NCI-H2171 treated with DMSO at 0.1 percent for 48 hours (cell line): ENCODE data around the gene HRH1.

Source experiments
- DNase-seq: peaks from one replicate; lab custom pipeline; 2025; lab: John Stamatoyannopoulos, UW

The HRH1 gene

DNA sequence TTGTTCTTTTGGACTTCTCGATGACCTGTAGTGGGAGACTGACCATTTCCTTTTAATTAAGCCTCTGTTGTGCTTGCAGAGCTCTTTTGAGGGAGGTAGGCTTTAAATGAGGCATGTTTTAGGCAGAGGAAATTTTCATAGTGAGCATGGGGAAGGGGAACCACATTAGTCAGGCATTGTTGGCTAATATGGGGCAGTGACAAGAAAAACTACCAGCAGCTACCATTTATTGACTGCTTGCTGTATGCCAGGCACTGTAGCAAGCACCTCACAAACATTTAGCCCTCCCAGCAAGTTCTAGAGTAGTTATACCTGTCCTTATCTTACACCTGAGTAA is 128.8 kb downstream of the HRH1 start:
- peak; percentile 23 for DNase-seq

DNA sequence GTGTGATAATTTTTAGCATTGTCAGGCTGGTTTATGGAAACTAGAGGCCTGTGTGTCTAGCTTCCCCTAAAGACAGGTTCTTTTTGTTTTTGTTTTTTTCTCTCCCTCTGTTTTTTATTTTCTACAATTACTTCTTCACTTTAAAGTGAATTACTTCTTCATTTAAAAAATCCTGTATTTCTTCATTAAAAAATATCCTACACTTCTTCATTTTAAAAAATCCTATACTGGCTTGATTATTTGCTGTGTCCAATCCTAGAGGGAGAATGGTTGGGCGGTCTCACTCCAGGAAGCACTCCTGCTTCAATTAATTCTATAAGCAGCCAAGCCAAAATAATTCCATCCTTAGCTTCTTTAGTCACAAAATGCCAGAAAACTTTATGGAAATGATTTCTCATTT is 129.7 kb downstream of the HRH1 start:
- no peak for DNase-seq

DNA sequence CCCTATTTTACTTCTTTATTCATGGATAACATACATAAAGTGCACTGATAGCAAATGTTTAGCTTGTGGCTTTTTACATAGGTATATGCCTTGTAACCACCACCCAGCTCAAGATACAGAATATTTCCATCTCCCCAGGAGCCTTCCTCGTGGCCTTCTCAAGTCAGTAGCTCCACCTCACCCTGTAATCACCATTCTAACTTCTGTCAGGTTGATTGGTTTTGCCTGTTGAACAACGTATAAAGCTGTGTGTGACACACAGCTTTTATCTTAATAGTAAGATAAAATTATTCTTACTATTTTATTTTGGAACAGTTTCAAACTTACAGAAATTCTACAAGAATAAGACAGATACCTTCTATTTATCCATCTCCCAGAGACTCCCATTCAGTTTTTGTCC is 131.2 kb downstream of the HRH1 start:
- DNase-seq: no peak

DNA sequence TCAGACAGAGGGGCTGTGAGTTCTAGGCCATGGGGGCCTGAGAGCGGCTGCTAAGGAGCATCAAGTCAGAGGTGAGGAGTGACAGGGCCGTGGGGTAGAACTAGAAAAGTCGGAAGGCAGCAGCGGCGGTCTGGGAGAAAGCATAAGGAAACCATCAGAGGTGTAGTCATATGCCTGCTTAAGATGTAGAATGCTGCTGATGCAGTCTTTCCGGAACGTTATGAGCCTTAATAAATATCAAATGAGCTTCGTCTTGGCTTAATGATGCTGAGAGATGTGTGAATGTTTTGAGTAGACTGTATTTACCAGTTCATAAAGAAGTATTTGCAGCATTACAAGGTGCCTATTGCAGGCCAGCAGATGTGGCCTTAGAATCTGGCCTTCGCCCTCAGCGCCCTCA is 133.1 kb downstream of the HRH1 start:
- DNase-seq: no peak

DNA sequence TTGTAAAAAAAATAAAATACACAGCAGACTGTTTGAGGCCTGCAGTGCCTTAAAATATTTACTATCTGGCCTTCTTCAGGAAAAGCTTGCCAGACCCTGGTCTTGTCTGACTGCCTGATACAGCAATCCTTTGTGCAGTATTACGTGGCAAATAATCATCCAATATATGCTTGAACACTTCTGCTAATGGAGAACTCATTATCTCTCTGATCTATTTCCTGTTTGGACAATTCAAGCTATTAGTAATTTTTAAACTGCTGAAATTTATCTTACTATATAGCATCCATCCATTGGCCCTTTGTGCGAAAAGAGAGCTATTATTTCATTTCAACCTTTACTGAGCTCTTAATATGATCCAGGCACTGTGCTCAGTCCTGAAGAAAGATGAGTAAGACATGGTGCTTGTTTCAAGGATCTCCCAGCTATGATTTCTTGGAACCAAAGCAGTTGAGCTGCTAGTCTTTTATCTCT is 133.8 kb downstream of the HRH1 start:
- DNase-seq: no peak

DNA sequence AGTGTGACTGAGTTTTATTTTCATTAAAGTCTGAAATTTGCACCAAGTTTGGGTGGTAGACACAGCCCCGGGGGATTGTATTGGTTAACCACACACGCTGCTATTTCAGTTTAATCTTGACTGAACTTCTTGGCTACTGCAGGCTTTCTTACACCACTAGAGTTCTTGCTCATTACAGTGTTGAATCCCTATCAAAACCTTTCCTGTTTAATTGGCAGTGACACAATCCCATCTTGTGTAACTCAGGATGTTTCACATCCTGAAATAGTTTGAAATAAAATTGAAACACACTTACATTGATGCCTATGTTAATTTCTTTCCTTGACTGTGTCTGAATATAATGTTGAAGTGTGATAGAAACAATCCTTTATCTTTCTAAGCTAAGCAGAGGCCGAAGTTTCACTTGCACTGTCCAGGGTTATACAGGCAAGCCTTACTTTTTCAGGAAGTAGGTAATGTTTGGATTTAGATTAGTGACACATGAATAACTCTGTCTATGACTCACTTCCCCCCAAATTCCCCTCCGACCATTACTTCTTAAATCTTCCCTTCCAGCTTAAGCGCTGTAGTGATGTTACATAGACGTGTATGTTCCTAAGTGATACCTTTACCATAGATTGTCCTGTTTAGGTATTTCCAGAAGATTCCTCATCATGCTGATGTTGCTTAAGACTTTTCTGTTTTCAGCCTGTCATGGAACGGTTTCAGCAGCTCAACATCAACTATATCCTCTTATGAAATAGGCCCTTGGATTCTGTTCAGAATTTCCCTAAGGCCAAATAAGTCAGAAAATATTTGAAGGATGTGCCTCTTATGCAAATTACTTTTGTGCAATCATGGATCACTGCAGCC is 134.7 kb downstream of the HRH1 start:
- DNase-seq: no peak

DNA sequence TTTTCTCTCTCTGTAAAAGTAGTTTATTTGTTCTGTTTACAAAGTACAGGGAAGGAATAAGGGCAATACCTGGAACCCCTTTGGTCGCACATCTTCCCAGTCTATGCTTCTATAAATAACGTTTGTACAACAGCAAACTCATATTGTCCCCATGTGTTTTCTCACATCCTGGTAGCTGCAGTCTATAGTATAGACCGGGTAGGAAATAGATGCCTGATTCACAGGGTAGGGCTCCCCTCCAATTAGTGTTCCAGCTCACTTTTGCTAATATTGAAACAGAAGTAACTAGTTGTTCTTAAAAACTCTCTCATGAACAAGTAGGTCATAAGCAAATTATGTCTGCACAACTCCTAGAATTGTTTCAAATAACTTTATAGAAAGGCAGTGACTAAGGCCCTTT is 135.6 kb downstream of the HRH1 start:
- no peak for DNase-seq

DNA sequence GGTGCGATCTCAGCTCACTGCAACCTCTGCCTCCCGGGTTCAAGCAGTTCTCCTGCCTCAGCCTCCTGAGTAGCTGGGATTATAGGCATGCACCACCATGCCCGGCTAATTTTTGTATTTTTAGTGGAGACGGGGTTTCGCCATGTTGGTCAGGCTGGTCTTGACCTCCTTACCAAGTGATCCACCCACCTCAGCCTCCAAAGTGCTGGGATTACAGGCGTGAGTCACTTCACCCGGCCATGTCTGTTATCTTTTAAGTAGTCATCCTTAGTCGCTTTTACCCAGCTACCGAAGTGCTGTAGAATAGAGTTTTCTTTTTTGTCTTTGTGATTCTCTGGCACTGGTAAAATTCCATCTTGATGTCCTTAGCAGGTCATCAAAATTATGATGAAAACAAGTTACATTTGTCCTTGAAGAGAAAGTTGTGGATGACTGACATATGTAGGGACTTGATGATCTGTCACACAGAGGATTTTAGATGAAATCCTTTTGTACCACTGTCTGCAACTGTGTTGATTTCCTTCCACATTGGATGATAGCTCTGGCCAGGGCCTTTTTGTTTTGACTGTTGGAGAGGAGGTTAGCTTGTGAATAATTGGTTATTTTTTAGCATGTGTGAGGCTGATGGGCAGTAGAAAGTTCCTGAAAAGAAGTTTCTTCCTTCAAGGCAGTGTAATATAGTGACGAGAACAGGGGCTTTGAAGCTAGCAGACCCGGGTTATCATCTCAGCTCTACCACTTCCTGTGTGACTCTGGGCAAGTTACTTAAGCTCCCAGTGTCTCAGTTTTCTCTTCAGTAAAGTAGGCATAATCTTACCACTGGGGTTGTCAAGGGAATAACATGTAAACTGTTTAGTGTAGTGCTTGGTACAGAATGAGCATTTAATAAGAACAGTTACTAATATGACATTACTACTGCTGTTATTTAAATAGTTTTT is 136.7 kb downstream of the HRH1 start:
- DNase-seq: no peak

DNA sequence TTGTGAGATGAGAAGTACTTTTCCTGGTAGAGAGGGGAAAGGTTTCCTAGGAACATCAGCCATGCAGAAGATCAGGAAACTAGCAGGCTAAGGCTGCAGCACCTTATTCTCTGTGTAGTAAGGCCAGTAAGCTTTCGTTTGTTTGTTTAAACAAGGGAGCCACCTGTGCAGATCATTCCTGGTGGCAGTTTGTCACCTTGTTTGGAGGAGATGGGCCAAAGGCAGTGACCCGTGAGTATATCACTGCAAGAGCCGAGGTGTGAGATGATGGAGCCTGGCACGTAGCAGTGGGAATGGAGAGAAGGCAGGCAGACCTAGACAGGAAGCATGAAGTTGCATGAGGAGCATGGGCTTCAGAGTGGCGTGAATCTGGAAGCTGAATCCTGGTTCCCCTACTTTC is 137.5 kb downstream of the HRH1 start:
- peak; percentile 44 for DNase-seq

DNA sequence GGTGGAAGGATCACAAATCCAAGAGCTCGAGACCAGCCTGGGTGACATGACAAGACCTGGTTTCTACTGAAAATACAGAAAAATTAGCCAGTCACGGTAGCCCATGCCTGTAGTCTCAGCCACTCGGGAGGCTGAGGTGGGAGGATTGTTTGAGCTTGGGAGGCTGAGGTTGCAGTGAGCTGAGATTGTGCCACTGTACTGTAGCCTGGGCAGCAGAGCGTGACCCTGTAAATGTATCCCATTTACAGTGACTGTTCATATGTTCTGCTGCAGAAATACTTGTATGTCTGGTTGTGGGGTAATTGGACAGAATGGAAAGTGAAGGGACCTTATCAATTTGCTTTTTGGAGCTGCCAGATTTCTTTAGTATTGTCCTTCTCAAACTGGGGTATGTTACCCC is 142.8 kb downstream of the HRH1 start:
- DNase-seq: no peak

DNA sequence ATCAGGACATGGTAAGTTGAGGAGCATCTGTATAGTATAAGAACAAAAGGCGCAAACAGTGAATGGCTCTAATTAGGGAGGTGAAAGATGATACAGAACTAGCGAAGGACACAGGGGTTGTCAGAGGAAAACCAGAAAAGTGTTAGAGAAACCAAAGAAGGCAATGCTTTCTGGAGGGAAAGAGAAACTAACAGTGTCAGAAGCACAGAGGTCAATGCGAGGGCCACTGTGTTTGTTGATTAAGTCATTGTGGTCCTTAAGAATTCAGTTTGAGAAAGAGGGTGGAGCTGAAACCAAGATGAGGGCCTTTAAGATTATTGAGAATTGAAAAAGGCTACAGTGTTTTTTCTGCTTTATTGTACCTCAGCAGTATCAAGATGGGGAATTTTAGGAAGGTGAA is 146.7 kb downstream of the HRH1 start:
- peak; percentile 60 for DNase-seq

DNA sequence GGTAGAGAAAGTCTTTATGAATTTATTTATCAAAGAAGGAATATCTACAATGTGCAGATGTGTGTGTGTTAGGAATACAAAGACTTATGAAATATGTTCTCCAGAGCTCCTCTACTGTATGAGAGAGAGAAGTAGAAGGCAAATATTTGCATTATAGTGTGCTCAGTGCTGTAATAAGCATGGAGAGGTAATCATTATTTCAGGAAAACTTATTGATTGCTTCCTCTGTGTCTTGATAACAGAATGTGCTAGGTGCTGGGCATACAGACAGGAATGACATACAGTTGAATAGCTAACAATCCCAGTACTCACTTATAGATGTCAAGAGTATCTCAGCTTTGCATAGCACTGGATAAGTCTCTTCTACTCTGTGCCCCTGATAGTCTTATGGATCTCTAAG is 148.2 kb downstream of the HRH1 start:
- DNase-seq: no peak

DNA sequence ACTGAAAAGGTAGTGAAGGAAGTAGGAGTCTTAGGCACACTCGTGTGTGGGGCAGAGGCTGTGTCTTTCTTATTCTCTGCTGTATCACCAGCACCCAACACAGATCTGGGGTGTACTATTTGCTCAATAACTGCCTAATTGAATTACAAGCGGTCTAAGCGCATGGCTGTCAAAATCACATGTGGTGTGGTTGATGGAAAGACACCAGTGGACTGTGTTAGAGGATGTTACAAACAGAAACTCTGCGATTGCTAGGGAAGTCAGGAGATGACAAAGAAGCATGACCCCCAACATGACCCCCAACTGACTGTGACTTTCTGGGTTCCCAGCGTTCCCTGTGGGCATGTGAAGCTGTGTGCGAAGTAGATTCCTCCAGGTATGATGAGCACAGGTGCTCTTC is 149.9 kb downstream of the HRH1 start:
- no peak for DNase-seq

DNA sequence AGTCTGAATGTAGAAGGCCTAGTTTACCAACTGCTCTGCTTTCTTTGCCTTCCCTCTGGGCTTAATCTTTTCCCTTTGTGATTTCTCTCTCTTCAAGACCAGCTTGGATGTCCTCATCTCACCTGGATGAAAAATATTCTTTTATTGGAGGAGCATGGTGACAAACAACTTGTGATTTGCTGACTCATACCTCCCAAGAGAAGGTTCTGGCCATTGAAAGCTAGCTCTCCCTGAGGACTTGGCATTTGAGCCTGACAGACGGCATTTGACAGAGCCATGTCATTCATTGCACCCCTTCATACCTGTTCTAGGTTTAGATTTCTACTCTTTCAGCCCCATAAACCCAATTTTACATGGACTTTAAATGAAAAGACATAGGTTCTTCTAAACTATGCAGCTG is 151.2 kb downstream of the HRH1 start:
- no peak for DNase-seq

DNA sequence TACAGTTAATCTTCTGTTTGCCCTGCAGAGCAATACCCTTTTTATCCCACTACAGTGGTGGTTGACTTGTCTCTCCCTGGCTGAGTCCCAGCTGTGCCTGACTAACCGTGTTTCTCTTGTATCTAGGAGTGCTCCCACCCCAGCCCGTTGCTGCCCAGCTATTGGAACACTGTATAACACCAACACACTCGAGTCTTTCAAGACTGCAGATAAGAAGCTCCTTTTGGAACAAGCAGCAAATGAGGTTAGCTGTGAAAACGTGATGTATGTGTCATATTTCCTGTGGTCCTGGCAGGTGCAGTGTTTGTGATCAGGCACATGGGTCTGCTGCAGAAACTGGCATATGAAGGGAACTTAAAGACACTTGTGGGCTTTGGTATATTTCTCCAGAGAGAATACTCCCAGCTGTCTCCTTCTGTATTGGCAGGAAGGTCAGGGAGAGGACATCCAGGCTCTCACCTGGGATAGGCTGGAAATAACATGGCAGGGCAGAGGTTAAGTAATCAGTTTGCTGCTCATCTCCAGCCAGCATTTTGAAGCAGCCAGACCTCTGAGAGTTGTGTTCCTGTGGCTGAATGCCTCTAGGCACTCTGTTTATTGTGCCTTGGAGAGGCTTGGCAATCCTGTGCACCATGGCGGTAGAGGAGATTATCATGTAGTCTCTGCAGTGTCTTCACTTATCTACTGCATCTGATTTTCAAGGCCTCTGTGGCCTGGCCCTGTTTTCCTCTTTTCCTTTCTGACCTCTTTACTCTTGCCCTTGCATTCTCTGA is 152.7 kb downstream of the HRH1 start:
- peak; percentile 10 for DNase-seq

DNA sequence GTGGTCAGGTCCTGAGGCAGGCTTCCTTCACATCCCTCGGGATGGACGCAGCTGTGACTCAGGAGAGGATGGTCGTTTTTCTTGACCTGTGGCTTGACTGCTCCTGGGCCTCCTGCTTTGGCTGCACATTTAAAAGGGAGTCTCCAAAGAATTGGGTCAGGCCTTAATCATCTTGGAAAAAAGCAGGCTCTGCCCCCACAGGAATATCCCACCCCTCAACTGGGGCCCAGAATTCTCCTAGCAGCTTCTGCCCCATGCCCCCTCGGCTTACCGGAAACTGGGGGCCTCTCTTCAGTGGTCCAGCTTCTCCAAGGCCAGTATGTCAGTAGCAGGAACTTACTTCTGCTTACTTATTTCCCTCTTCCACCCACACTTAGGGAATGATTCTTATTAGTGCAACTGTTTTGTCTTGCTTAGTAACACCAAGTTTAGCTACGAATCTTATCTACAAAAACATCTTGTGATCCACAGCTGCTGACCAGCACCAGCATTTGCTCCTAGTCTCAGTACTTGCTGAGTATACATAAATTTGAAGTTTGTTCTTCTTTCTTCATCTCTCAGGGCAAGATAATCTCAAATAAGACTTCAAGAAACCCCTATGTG is 153.6 kb downstream of the HRH1 start:
- no peak for DNase-seq

DNA sequence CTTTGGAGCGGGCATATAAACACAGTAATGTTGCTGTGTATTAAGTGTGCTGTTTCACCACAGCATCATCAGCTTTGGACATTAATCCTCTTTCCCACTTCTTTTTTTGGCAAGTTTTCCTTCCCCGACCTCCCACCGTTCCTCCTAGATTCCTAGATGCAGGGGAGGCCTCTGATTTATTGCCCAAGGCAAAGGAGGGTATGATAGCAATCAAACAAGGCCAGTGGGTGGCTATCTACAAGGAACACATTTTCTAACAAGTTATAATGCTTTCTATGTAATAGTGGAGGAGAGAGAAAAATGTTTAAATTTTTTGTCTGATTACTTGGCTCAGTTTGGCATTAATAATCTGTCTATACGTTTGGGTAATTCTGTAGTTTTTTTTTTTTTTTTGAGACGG is 156.0 kb downstream of the HRH1 start:
- no peak for DNase-seq

DNA sequence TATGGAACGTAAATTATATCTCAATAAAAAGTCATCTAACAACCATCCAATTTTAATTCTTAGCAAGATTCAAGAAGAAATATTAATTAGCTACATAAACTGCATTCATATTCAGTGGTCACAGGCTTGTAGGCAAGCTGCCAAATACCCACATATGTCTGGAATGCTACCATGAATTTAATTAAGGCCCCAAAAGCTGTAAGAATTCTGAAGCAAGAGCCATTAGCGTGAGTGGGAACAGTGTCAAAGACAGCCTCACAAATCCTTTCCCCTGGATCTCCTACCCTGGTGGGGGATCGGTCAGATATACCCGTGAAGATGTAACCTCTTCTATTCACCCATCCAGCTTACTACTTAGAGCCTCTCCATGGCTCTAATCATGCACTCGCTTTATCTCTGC is 157.9 kb downstream of the HRH1 start:
- no peak for DNase-seq
